ENCODE results near the gene MBD6. TPM values are rescaled to one million over a fixed set of nuclear protein-coding genes. Genes with fewer than 3 reads are reported as not detected.

The MBD6 gene
- total RNA-seq, 4 donors from 2014 or later = 36.6 to 155 (median 51.0) TPM

GRCh38 chr12:57579011-57579410 is 56.4 kb downstream of the MBD6 start:
- Histone ChIP-seq H3K4me3 (no peak overlapping the region), H3K9me3 (no peaks in the 10 kb centered on the region), H3K36me3 (no peaks in the 10 kb centered on the region), H3K27me3 (peaks cover 13% of the 10 kb centered on the region), H3K4me1 (no peaks in the 10 kb centered on the region), H3K27ac (no peak overlapping the region)
- intact Hi-C loops (cut with DNase I; ENCODE audit: low total_unique reads) (no loop called here), in situ Hi-C loops (cut with MboI; ENCODE audit: low pct_ligation_motif_present in 1 of 4, low pct_unique_long_range_greater_than_20kb in 1 of 4, low sequenced_read_pairs in 3 of 4) (loop anchor here in 1 of 4 donors (10.0 kb wide), 1 partner anchor 46 kb away; no protein-coding TSS in a partner anchor)
- DNase-seq = no peak
- no peak for TF ChIP-seq EP300 (IDR thresholded peaks at IDR 0.05; ENCODE audit: low read depth)
- no peak for TF ChIP-seq POLR2A (IDR thresholded peaks at IDR 0.05)
- no peak for TF ChIP-seq POLR2AphosphoS5 (IDR thresholded peaks at IDR 0.05)
- no peak for TF ChIP-seq CTCF (IDR thresholded peaks at IDR 0.05)
- WGBS, 2 donors (ENCODE audit: low coverage in 1 of 2) = 50 to 87% methylated on average over 1 to 2 of the region's 2 CpGs

Small RNA genes within 50 kb of the gene (small RNA-seq; reads per million reads assigned to genes)
- gene MIR616 = 0 to 0.18 (median 0.07) reads per million in 4 donors

Other genes with a start within 250 kb of the MBD6 start
- gene R3HDM2, start 91.8 kb upstream of the MBD6 start, total RNA-seq = 10 to 100 TPM; 26.3 to 56.9 (median 33.3) TPM
- gene INHBC, start 88.0 kb upstream of the MBD6 start, total RNA-seq = not detected
- not detected for gene INHBE, start 67.5 kb upstream of the MBD6 start, total RNA-seq
- 1 to 10 TPM in 1 of 4 donors, under 1 TPM in 2, not detected in 1; 0.41 to 1.2 (median 0.79) TPM for gene GLI1, start 63.0 kb upstream of the MBD6 start, total RNA-seq
- 10 to 100 TPM in 3 of 4 donors, not detected in 1; 11.7 to 87.2 (median 27.3) TPM for gene ARHGAP9, start 43.0 kb upstream of the MBD6 start, total RNA-seq
- gene MARS1, start 34.8 kb upstream of the MBD6 start, total RNA-seq = 100 to 1,000 TPM in 2 of 4 donors, 10 to 100 TPM in 2; 39.0 to 184 (median 103) TPM
- 100 to 1,000 TPM in 2 of 4 donors, 10 to 100 TPM in 2; 27.6 to 338 (median 67.6) TPM for gene DDIT3, start 2.3 kb upstream of the MBD6 start, total RNA-seq
- 100 to 1,000 TPM; 154 to 344 (median 175) TPM for gene DCTN2, start 24.4 kb downstream of the MBD6 start, total RNA-seq
- 1 to 10 TPM; 1.3 to 6.2 (median 1.6) TPM for gene KIF5A, start 27.2 kb downstream of the MBD6 start, total RNA-seq
- gene PIP4K2C, start 68.4 kb downstream of the MBD6 start, total RNA-seq = 100 to 1,000 TPM in 1 of 4 donors, 10 to 100 TPM in 3; 38.4 to 308 (median 45.8) TPM
- 10 to 100 TPM in 1 of 4 donors, 1 to 10 TPM in 3; 8.0 to 10.9 (median 9.6) TPM for gene DTX3, start 82.0 kb downstream of the MBD6 start, total RNA-seq
- 10 to 100 TPM in 3 of 4 donors, 1 to 10 TPM in 1; 6.6 to 35.9 (median 15.3) TPM for gene ARHGEF25, start 88.6 kb downstream of the MBD6 start, total RNA-seq
- 1 to 10 TPM in 2 of 4 donors, under 1 TPM in 1, not detected in 1; 0.68 to 6.4 (median 2.1) TPM for gene B4GALNT1, start 110.4 kb downstream of the MBD6 start, total RNA-seq
- 100 to 1,000 TPM; 187 to 362 (median 249) TPM for gene OS9, start 171.3 kb downstream of the MBD6 start, total RNA-seq
- 100 to 1,000 TPM in 1 of 4 donors, 1 to 10 TPM in 3; 1.2 to 125 (median 5.6) TPM for gene AGAP2, start 215.9 kb downstream of the MBD6 start, total RNA-seq
- gene TSPAN31, start 222.2 kb downstream of the MBD6 start, total RNA-seq = 10 to 100 TPM; 20.6 to 73.3 (median 42.8) TPM
- gene CDK4, start 229.5 kb downstream of the MBD6 start, total RNA-seq = 100 to 1,000 TPM in 1 of 4 donors, 10 to 100 TPM in 3; 20.9 to 194 (median 47.8) TPM
- gene MARCHF9, start 232.3 kb downstream of the MBD6 start, total RNA-seq = 10 to 100 TPM in 2 of 4 donors, 1 to 10 TPM in 2; 1.5 to 24.1 (median 9.5) TPM
- 1 to 10 TPM in 2 of 4 donors, under 1 TPM in 1, not detected in 1; 0.40 to 2.5 (median 2.3) TPM for gene CYP27B1, start 244.3 kb downstream of the MBD6 start, total RNA-seq
- gene METTL1, start 249.3 kb downstream of the MBD6 start, total RNA-seq = 1 to 10 TPM; 4.1 to 7.1 (median 4.5) TPM
- gene EEF1AKMT3, start 249.8 kb downstream of the MBD6 start, total RNA-seq = 1 to 10 TPM; 1.9 to 6.7 (median 4.3) TPM